Measurements from ENCODE around the gene LRRTM4.
A peak's percentile ranks its signal among the peaks of the same experiment; 100 is the strongest.

The LRRTM4 gene

GRCh38 chr2:76980067-76980787, 541.9 kb downstream of the LRRTM4 start:
- DNase-seq = no peak

- no peak for DNase-seq
These were observed 544.1 kb downstream of the LRRTM4 start for GRCh38 chr2:76977846-76978727.

- no peak for DNase-seq
These were observed 546.4 kb downstream of the LRRTM4 start for GRCh38 chr2:76975752-76976151.

- no peak for DNase-seq
These were observed 548.6 kb downstream of the LRRTM4 start for GRCh38 chr2:76973610-76974009.

- no peak for DNase-seq
These were observed 556.4 kb downstream of the LRRTM4 start for GRCh38 chr2:76965772-76966171.

- DNase-seq = no peak
These were observed 563.4 kb downstream of the LRRTM4 start for GRCh38 chr2:76958749-76959148.

GRCh38 chr2:76953733-76954347, 568.3 kb downstream of the LRRTM4 start:
- DNase-seq = peak; percentile 12

- DNase-seq = no peak
These were observed 575.5 kb downstream of the LRRTM4 start for GRCh38 chr2:76946631-76947145.

- no peak for DNase-seq
These were observed 581.6 kb downstream of the LRRTM4 start for GRCh38 chr2:76940559-76940958.

- no peak for DNase-seq
These were observed 584.0 kb downstream of the LRRTM4 start for GRCh38 chr2:76938153-76938552.

- DNase-seq = no peak
These were observed 589.6 kb downstream of the LRRTM4 start for GRCh38 chr2:76932550-76932949.

GRCh38 chr2:76930056-76930744, 592.0 kb downstream of the LRRTM4 start:
- DNase-seq = no peak

GRCh38 chr2:76928026-76928425, 594.1 kb downstream of the LRRTM4 start:
- no peak for DNase-seq

- DNase-seq = no peak
These were observed 601.2 kb downstream of the LRRTM4 start for GRCh38 chr2:76921006-76921405.

- no peak for DNase-seq
These were observed 626.7 kb downstream of the LRRTM4 start for GRCh38 chr2:76895469-76895868.

GRCh38 chr2:76870581-76870980, 651.6 kb downstream of the LRRTM4 start:
- DNase-seq = no peak

GRCh38 chr2:76870011-76870410, 652.2 kb downstream of the LRRTM4 start:
- DNase-seq = no peak

- peak; percentile 34 for DNase-seq
These were observed 654.3 kb downstream of the LRRTM4 start for GRCh38 chr2:76867854-76868253.

GRCh38 chr2:76866464-76866863, 655.7 kb downstream of the LRRTM4 start:
- DNase-seq = no peak

GRCh38 chr2:76862901-76863300, 659.3 kb downstream of the LRRTM4 start:
- no peak for DNase-seq

GRCh38 chr2:76861708-76862107, 660.5 kb downstream of the LRRTM4 start:
- DNase-seq = no peak

- DNase-seq = no peak
These were observed 671.2 kb downstream of the LRRTM4 start for GRCh38 chr2:76851000-76851399.

GRCh38 chr2:76849086-76849485, 673.1 kb downstream of the LRRTM4 start:
- DNase-seq = no peak

Data from fibroblast of upper back skin (primary cell).